Natural killer cell (primary cell): Measurements from ENCODE around the gene ACOT9. TPM values are rescaled to one million over a fixed set of nuclear protein-coding genes. Genes with fewer than 3 reads are reported as not detected.

Experiments used
- ATAC-seq, 3 donors: fragments of 150-1000 bp in 2 of 3; fragments of 200-7000 bp in 1 of 3; cut with Tn5 transposase; 1 replicate in 1 of 3; 2 replicates in 2 of 3; pipeline ENCODE4 v1.10.0; 2021; ENCODE audit warnings: mild to moderate bottlenecking in 2 of 3, moderate library complexity in 2 of 3
- DNase-seq, 2 donors: peaks; one replicate each; pipeline versions ENCODE4 v3.0.0 to v3.0.0-alpha.2; 2013 to 2021; ENCODE audit warnings: mixed read lengths in 1 of 2
- H3K27ac ChIP-seq: one replicate; pipeline ENCODE4 v1.5.1; 2013; ENCODE audit warnings: mild to moderate bottlenecking, low read length
- H3K27me3 ChIP-seq: one replicate; pipeline ENCODE4 v1.6.1; 2013; ENCODE audit warnings: low read length; ENCODE audit not compliant: control insufficient read depth, insufficient read depth
- H3K36me3 ChIP-seq: one replicate; pipeline ENCODE4 v1.6.1; 2013; ENCODE audit warnings: low read length; ENCODE audit not compliant: control insufficient read depth, insufficient read depth
- H3K4me1 ChIP-seq: one replicate; pipeline ENCODE4 v1.6.1; 2013; ENCODE audit warnings: low read length; ENCODE audit not compliant: control insufficient read depth, insufficient read depth
- H3K4me3 ChIP-seq: one replicate; pipeline ENCODE4 v1.5.1; 2013; ENCODE audit warnings: low read length
- H3K9me3 ChIP-seq: one replicate; pipeline ENCODE4 v1.6.1; 2013; ENCODE audit warnings: low read length; ENCODE audit not compliant: control insufficient read depth, insufficient read depth
- H3K27ac Mint-ChIP-seq, 2 donors: one replicate each; pipeline ENCODE4 v1.8.0; 2022; ENCODE audit warnings: mild to moderate bottlenecking in 2 of 2, mixed read lengths in 2 of 2, moderate library complexity in 1 of 2
- H3K27me3 Mint-ChIP-seq, 2 donors: one replicate each; pipeline ENCODE4 v1.8.0; 2022; ENCODE audit warnings: low read depth in 2 of 2, mixed read lengths in 2 of 2
- H3K36me3 Mint-ChIP-seq: one replicate; pipeline ENCODE4 v1.8.0; 2022; ENCODE audit warnings: mixed read lengths
- H3K4me1 Mint-ChIP-seq, 2 donors: one replicate each; pipeline ENCODE4 v1.8.0; 2022; ENCODE audit warnings: mixed read lengths in 2 of 2
- H3K4me3 Mint-ChIP-seq: one replicate; pipeline ENCODE4 v1.8.0; 2022; ENCODE audit warnings: mild to moderate bottlenecking, moderate library complexity, mixed read lengths
- H3K9me3 Mint-ChIP-seq, 2 donors: one replicate each; pipeline ENCODE4 v1.8.0; 2022; ENCODE audit warnings: mixed read lengths in 2 of 2
- WGBS: methylation state at CpG from one replicate; pipeline ENCODE4 v1.1.7; 2013; ENCODE audit warnings: missing lambda C conversion rate; ENCODE audit not compliant: insufficient coverage; 5-methylcytosine and 5-hydroxymethylcytosine counted together
- intact Hi-C: fragments of 100-400 bp; cut with micrococcal nuclease; formaldehyde crosslinking; loops from one replicate; pipeline ENCODE4 v1.14.2; 2022
- total RNA-seq, 4 donors: library from RNA; stranded (reverse); fragments of 120-200 nt in 1 of 4; gene quantifications; one replicate each; pipeline versions ENCODE4 v1.2.3 to v1.2.4, GENCODE V29; 2013 to 2022
- TF ChIP-seq, protein P1 (sequence below): fragments of 200-600 bp; IDR thresholded peaks from one replicate; pipeline ENCODE4 v1.8.0; 2022; ENCODE audit warnings: antibody characterized with exemption

ACOT9 gene
- total RNA-seq, 3 donors from 2014 or later (not counting 1 experiment from before 2014, with no cell fraction given) = 20.0 to 24.9 (median 21.4) TPM

DNA sequence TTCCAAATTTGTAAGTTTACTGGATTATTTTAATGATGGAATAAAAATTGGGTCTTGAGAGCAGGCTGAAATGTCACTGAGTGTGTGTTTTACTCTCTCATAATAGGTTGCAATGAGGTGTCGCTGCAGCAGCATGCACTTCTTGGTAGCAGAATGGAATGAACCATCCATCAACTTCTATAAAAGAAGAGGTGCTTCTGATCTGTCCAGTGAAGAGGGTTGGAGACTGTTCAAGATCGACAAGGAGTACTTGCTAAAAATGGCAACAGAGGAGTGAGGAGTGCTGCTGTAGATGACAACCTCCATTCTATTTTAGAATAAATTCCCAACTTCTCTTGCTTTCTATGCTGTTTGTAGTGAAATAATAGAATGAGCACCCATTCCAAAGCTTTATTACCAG, 42.5 kb upstream of the ACOT9 start:
- no peaks in the 10 kb centered on the region for H3K9me3 Mint-ChIP-seq
- H3K27me3 Mint-ChIP-seq = no peaks in the 10 kb centered on the region
- H3K27ac ChIP-seq = no peak overlapping the region
- peak overlapping the region; percentile 95 for H3K4me3 Mint-ChIP-seq
- WGBS = no CpG with 5 or more reads among the region's 2 CpGs
- DNase-seq (no peak), ATAC-seq (no peak)
- H3K4me3 ChIP-seq = no peak overlapping the region
- H3K27me3 ChIP-seq = no peaks in the 10 kb centered on the region
- H3K4me1 ChIP-seq = peaks cover 20% of the 10 kb centered on the region
- H3K4me1 Mint-ChIP-seq = peaks cover 27 to 36% of the 10 kb centered on the region in 2 donors
- H3K27ac Mint-ChIP-seq = peak overlapping the region; percentile 93 to 95
- TF ChIP-seq, protein P1, sequence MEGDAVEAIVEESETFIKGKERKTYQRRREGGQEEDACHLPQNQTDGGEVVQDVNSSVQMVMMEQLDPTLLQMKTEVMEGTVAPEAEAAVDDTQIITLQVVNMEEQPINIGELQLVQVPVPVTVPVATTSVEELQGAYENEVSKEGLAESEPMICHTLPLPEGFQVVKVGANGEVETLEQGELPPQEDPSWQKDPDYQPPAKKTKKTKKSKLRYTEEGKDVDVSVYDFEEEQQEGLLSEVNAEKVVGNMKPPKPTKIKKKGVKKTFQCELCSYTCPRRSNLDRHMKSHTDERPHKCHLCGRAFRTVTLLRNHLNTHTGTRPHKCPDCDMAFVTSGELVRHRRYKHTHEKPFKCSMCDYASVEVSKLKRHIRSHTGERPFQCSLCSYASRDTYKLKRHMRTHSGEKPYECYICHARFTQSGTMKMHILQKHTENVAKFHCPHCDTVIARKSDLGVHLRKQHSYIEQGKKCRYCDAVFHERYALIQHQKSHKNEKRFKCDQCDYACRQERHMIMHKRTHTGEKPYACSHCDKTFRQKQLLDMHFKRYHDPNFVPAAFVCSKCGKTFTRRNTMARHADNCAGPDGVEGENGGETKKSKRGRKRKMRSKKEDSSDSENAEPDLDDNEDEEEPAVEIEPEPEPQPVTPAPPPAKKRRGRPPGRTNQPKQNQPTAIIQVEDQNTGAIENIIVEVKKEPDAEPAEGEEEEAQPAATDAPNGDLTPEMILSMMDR = no peak
- no peaks in the 10 kb centered on the region for H3K9me3 ChIP-seq
- intact Hi-C loops = loop anchor here (10.0 kb wide), 1 partner anchor 121 kb away; the partner anchor contains the start of gene PRDX4
- H3K36me3 ChIP-seq = peaks cover 10% of the 10 kb centered on the region
- H3K36me3 Mint-ChIP-seq = no peaks in the 10 kb centered on the region

DNA sequence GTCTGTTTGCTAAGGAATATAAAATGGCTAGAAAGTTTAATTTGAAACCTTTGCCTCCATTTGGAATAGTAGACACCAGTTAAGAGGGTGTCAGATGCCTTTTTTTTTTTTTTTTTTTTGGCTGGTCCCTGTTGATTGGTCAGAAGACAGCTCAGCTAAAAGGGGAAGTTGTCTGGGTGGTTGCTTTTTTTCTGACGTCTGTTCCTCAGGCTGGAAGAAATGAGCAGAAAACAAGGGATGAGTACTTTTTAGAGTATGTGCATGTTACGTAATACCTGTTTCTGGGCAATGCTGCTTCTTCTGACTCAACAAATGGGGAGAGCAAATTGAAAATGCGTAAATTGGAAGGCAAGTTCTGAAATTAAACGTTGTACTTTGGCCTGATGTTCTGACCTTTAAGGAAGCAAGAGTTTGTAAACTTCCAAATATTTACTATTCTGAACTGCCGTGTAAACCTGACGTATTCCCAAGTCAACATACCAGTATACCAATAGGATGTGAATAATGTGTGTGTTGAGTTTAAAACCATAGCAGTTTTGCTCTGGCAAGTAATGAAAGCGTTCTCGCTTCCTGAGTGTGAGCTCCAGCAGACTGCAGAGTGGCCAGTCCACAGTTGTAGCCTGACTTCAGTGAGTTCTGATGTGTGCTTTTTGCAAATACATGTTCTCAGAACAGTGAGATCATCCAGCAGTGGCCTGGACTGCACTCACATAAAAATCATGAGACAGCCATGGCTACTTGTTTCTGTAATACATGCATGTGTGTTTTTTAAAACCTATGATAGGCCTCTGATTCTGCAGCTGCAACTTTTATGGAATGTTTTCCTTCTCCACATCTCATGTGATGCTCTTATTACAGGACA, 41.6 kb upstream of the ACOT9 start:
- no peaks in the 10 kb centered on the region for H3K36me3 Mint-ChIP-seq
- 66% methylated on average over 6 of the region's 8 CpGs for WGBS

DNA sequence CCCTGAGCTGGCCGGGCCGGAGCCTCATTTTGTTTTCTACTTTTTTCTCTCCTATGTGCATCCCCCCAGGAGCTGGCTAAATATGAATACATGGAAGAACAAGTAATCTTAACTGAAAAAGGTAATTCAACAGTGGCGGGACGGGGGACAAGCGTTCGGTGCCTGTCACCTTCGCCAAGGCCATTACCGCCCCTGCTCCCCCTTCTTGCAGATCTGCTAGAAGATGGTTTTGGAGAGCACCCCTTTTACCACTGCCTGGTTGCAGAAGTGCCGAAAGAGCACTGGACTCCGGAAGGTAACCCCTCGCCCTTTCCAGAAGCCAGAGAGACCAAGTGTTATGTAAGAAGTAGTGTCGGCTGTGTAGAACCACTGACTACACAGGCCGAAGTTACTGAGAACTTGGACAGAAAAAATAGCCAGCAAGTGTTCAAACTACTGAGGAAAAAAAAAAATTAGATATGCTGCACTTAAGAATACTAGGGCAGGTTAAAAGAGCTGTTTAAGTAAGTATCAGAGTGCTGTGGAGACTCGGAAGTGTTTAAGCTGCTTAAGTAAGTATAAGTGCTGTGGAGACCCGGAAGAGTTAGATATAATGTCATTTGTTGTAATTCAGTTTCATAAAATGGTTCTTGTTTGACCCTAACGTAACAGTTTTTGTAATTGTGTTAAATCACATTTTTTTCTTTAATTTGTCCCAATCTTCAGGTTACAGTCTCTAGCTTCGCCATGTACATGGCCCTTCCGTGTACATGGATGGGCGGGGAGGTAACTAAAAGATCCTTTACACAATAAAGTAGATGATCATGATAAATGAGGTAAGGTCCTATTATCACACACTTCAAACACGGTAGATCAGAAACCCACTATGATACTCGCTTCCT, 40.8 kb upstream of the ACOT9 start:
- 0% methylated on average over 13 of the region's 21 CpGs for WGBS
- ATAC-seq (no peak), DNase-seq (peak in 1 of 2 donors; percentile 40)
- H3K9me3 Mint-ChIP-seq = no peaks in the 10 kb centered on the region
- H3K4me1 Mint-ChIP-seq = peaks cover 27 to 36% of the 10 kb centered on the region in 2 donors
- Histone ChIP-seq H3K9me3 (no peaks in the 10 kb centered on the region), H3K4me1 (peaks cover 20% of the 10 kb centered on the region), H3K36me3 (peaks cover 10% of the 10 kb centered on the region), H3K27me3 (no peaks in the 10 kb centered on the region), H3K4me3 (peak overlapping the region; percentile 97), H3K27ac (peak overlapping the region; percentile 93)
- TF ChIP-seq, protein P1 = no peak
- no peaks in the 10 kb centered on the region for H3K27me3 Mint-ChIP-seq
- peak overlapping the region; percentile 93 to 95 for H3K27ac Mint-ChIP-seq
- H3K4me3 Mint-ChIP-seq = peak overlapping the region; percentile 95
- intact Hi-C loops = loop anchor here (1.0 to 10.0 kb wide), 6 partner anchors 28 to 368 kb away; partner anchors contain the start of genes ACOT9, APOO and PRDX4
- H3K36me3 Mint-ChIP-seq = no peaks in the 10 kb centered on the region

More for the DNA sequence above, 41.6 kb upstream of the ACOT9 start:
- Histone ChIP-seq H3K4me3 (peak overlapping the region; percentile 97), H3K9me3 (no peaks in the 10 kb centered on the region), H3K4me1 (peaks cover 20% of the 10 kb centered on the region), H3K27ac (peak overlapping the region; percentile 93), H3K36me3 (peaks cover 10% of the 10 kb centered on the region), H3K27me3 (no peaks in the 10 kb centered on the region)
- no peak for ATAC-seq
- TF ChIP-seq, protein P1 = no peak
- peak in 1 of 2 donors; percentile 23 for DNase-seq
- Mint-ChIP-seq H3K27ac (peak overlapping the region; percentile 93 to 95), H3K4me1 (peaks cover 27 to 36% of the 10 kb centered on the region in 2 donors), H3K9me3 (no peaks in the 10 kb centered on the region), H3K27me3 (no peaks in the 10 kb centered on the region), H3K4me3 (peak overlapping the region; percentile 95)
- intact Hi-C loops = loop anchor here (5.0 to 10.0 kb wide), 4 partner anchors 42 to 368 kb away; partner anchors contain the start of genes ACOT9 and PRDX4
